BE2C (cell line): ENCODE measurements around the gene CST1.
"Not testable (repeated sequence)": the region's sequence is repeated elsewhere in the genome, so short reads cannot be mapped to it uniquely, and the experiment has no call there.

Source experiments
- DNase-seq: peaks from one replicate; pipeline ENCODE4 v3.0.0-alpha.2; 2020
- H3K27me3 ChIP-seq: fragments of 250-450 bp; sonication (Bioruptor Pico); 2 replicates; pipeline ENCODE4 v1.5.1; 2020; ENCODE audit warnings: mild to moderate bottlenecking
- H3K36me3 ChIP-seq: fragments of 250-450 bp; sonication (Bioruptor Pico); 2 replicates; pipeline ENCODE4 v1.5.1; 2020; ENCODE audit warnings: mild to moderate bottlenecking
- H3K4me1 ChIP-seq: fragments of 250-450 bp; sonication (Bioruptor Pico); 2 replicates; pipeline ENCODE4 v1.5.1; 2020
- H3K4me3 ChIP-seq: 2 replicates; pipeline ENCODE4 v1.5.1; 2011; ENCODE audit warnings: low read depth, low read length
- H3K9me3 ChIP-seq: fragments of 250-450 bp; sonication (Bioruptor Pico); 2 replicates; pipeline ENCODE4 v1.5.1; 2020
- TF ChIP-seq, protein P1 (sequence below): IDR thresholded peaks from 2 replicates; pipeline ENCODE4 v1.5.1; 2012; ENCODE audit warnings: mild to moderate bottlenecking, low read depth, low read length

Gene CST1

DNA sequence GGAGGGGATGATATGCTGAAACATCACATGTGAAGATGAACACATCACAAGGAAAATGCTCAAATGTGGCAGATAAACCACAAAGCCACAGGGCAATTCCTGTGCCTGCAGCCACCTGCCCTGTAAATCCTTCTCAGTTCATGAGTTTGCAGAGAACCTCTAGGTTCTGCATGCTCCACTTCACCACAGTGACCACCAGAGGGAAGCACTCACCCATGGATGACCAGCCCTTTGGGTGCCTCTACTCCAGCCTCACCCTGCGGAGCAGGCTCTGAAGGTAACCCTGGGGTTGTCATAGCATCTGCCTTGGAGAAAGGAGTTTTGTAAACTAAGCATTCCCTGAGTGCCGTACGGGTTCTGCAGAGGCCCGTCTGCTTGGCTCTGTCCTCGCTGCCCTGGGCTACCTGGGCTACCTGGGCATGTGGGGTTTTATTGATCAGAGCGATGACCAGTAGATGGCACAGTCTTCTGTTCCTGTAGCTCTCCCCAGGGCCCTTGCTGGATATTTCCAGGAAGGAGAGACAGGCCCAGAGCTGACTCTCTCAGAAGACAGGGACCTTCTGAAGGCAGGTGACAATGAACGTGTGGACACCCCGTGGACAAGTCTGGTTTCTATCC lies 31.7 kb upstream of the CST1 start:
- Histone ChIP-seq H3K9me3 (no peaks in the 10 kb centered on the region), H3K4me3 (no peak overlapping the region), H3K27me3 (no peaks in the 10 kb centered on the region), H3K4me1 (no peaks in the 10 kb centered on the region), H3K36me3 (no peaks in the 10 kb centered on the region)
- TF ChIP-seq, protein P1, sequence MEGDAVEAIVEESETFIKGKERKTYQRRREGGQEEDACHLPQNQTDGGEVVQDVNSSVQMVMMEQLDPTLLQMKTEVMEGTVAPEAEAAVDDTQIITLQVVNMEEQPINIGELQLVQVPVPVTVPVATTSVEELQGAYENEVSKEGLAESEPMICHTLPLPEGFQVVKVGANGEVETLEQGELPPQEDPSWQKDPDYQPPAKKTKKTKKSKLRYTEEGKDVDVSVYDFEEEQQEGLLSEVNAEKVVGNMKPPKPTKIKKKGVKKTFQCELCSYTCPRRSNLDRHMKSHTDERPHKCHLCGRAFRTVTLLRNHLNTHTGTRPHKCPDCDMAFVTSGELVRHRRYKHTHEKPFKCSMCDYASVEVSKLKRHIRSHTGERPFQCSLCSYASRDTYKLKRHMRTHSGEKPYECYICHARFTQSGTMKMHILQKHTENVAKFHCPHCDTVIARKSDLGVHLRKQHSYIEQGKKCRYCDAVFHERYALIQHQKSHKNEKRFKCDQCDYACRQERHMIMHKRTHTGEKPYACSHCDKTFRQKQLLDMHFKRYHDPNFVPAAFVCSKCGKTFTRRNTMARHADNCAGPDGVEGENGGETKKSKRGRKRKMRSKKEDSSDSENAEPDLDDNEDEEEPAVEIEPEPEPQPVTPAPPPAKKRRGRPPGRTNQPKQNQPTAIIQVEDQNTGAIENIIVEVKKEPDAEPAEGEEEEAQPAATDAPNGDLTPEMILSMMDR, result peak; percentile 48
- DNase-seq, result no peak

DNA sequence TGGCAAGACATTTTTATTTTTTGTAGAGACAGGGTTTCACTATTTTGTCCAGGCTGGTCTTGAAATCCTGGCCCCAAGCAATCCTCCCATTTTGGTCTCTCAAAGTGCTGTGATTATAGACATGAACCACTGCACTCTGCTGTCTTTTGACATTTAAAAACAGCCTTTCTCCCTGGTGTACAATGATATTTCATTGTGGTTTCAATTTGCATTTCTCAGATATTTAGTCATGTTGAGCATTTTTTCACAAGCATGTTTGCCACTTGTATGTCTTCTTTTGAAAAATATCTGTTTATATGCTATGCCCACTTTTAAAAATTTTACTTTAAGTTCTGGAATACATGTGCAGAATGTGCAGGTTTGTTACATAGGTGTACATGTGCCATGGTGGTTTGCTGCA lies 27.9 kb upstream of the CST1 start:
- H3K4me3 ChIP-seq, DNase-seq, H3K4me1 ChIP-seq, H3K9me3 ChIP-seq, H3K36me3 ChIP-seq, H3K27me3 ChIP-seq: not testable (repeated sequence)

DNA sequence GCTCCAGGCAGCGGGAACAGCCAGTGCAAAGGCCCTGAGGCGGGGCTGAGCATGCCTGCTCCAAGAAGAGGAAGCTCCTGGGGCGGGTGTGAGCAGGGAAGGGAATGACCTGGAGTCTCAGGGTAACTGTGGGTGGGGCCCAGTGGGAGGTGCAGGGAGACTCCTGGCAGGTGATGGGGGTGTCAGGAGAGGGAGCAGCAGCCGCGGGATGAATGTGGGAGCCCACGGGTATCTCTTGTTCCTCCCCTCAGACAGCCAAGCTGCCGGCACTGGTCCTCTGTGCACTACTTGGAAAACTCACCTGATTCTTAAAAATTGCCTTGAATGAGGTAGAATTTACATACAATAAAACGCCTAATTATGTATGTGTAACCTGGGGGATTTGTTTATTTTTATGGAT lies 26.6 kb upstream of the CST1 start:
- H3K4me3 ChIP-seq, H3K36me3 ChIP-seq, DNase-seq, H3K9me3 ChIP-seq, H3K4me1 ChIP-seq, H3K27me3 ChIP-seq: not testable (repeated sequence)

DNA sequence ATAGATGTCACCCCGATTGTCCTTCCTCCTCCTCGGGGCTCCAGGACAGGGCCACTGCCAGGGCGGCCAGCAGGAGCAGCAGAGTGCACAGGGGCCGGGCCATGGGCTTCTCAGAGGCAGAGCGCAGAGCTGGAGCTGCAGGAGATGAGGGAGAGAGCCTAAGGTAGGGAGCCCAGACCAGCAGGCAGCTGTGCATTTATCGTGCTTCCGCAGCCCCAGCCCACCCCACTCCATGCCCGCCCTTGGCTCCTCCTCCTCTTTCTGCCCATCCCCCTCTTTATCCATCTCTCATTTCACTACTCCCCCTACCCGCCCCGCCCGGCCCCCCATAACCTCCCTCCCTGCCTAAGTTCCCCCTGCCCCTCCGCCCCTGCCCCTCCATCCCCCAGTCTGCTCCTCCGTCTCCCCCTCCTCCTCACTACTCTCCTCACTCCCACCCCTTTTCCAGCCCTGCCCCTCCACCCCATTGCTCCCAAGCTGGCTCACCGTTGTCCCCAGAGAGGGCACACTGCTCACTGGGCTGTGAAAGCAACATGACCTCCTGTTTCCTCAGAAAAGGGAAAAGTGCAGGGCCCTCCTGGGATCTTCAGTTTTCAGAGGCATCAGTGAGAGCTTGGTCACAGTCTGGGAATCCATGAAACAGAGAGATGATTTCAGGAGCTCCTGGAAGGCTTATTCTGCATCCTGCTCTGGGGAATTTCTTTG lies 25.5 kb upstream of the CST1 start:
- TF ChIP-seq, protein P1, result no peak
- H3K9me3 ChIP-seq, result no peaks in the 10 kb centered on the region
- no peak overlapping the region for H3K4me3 ChIP-seq
- H3K36me3 ChIP-seq, result no peaks in the 10 kb centered on the region
- H3K4me1 ChIP-seq, result no peaks in the 10 kb centered on the region
- no peak for DNase-seq
- H3K27me3 ChIP-seq, result no peaks in the 10 kb centered on the region

DNA sequence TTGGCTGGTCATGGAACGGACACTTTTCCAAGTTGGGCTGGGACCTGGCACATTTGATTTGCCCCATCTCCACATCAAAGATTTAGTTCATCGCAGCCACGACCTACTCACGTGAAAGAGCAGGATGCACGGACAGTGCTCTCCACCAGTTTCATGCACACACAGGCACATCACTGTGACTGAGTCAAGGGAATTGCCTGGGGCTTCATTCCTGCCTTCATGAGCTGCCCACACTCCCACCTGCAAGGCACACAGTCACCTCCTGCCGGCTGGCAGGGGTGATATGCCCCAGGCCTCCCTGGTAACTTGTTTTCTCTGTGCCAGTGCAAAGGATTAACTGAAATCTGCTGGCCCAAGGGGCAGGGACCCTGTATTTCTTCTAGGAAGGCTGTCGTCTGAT lies 23.3 kb upstream of the CST1 start:
- no peak overlapping the region for H3K4me3 ChIP-seq
- no peaks in the 10 kb centered on the region for H3K36me3 ChIP-seq
- no peaks in the 10 kb centered on the region for H3K4me1 ChIP-seq
- no peaks in the 10 kb centered on the region for H3K27me3 ChIP-seq
- no peaks in the 10 kb centered on the region for H3K9me3 ChIP-seq
- TF ChIP-seq, protein P1, result no peak
- no peak for DNase-seq

DNA sequence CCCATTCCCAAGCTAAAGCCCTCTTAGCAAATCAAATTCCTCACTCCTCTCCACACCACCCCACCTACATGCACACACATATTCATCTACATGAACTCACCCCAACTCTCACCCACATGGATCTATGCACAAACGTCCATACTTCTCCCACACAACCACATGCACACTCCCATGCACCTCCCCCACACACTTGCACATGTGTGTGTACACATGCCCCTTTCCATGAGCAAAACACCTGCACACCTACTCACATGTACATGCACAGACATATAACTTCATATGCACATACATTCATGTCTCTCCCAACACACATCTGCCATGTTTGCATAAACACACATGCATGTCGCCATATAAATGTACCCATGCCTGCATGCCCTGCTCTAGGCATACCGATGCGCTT lies 22.8 kb upstream of the CST1 start:
- TF ChIP-seq, protein P1, result no peak
- Histone ChIP-seq H3K9me3 (no peaks in the 10 kb centered on the region), H3K36me3 (no peaks in the 10 kb centered on the region), H3K4me3 (no peak overlapping the region), H3K4me1 (no peaks in the 10 kb centered on the region), H3K27me3 (no peaks in the 10 kb centered on the region)
- DNase-seq, result no peak

DNA sequence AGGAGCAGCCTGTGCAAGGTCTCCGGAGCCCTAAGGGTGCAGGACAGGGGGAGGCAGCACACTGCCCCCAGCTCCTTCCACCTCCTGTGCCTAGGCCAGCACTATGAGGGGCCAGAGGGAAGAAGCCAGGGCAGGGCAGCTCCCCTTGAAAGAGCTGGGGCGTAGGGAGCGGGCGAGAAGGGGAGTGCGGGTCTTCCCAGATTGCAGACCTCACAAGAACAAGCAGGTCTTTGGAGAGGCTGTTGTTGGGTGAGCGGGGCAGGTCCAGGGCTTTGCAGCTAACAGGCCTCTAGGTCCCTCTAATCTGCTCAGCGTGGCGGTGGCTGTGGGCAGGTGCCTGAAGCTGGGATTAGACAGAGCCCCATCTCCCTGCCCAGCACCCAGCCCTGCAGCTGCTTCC lies 22.4 kb upstream of the CST1 start:
- TF ChIP-seq, protein P1, result no peak
- DNase-seq, result no peak
- no peaks in the 10 kb centered on the region for H3K36me3 ChIP-seq
- H3K9me3 ChIP-seq, result no peaks in the 10 kb centered on the region
- H3K27me3 ChIP-seq, result no peaks in the 10 kb centered on the region
- no peak overlapping the region for H3K4me3 ChIP-seq
- H3K4me1 ChIP-seq, result no peaks in the 10 kb centered on the region
